Measurements from ENCODE around the gene TMEM87B. TPM values are rescaled to one million over a fixed set of nuclear protein-coding genes. Genes with fewer than 3 reads are reported as not detected.
"Not testable (repeated sequence)": the region's sequence is repeated elsewhere in the genome, so short reads cannot be mapped to it uniquely, and the experiment has no call there.

TMEM87B gene
- total and polyA plus RNA-seq, 11 donors, result 3.1 to 18.5 (median 7.9) TPM

DNA sequence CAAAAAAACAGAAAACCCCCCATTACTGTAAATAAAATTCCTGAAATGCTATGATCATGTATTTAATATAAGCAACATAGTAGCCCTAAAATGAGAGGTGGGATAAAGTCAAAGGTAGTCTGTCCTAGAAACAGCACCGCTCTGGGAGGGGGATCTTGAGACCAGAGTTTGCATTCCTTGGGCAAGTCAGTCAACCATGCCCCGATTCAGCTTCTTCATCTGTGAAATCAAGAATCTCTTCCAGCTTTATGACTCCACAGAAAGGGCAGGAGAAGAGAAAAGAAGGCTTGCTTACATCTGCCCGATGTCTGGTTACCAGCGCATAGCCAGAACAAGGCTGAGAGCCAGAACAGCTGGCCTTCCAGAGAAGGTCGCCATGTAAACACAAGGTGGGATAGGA, 81.0 kb downstream of the TMEM87B start:
- H3K9me3 ChIP-seq, result peaks cover 0 to 20% (median 0%) of the 10 kb centered on the region in 12 donors
- H3K27me3 ChIP-seq, result peaks cover 0 to 11% (median 0%) of the 10 kb centered on the region in 9 donors
- H3K36me3 ChIP-seq, result no peaks in the 10 kb centered on the region
- peaks cover 0 to 18% (median 4%) of the 10 kb centered on the region in 12 donors for H3K4me1 ChIP-seq
- no peak for ATAC-seq
- H3K4me3 ChIP-seq, result no peak overlapping the region
- no peak overlapping the region for H3K27ac ChIP-seq
- 93 to 97% (median 96%) methylated on average over 5 of the region's 5 CpGs for WGBS, 4 donors
- intact Hi-C loops (cut with DNase I), result loop anchor here in 1 of 10 donors (10.0 kb wide), 1 partner anchor 119 kb away; the partner anchor contains the start of gene ZC3H8
- DNase-seq, result no peak
- TF ChIP-seq CTCF (IDR thresholded peaks at IDR 0.05), result no peak
- TF ChIP-seq POLR2A (IDR thresholded peaks at IDR 0.05), result no peak

- intact Hi-C loops (cut with DNase I), result loop anchor here in 1 of 10 donors (10.0 kb wide), 1 partner anchor 117 kb away; the partner anchor contains the start of gene ZC3H8
- H3K4me3 ChIP-seq, result peak overlapping the region; percentile 26 to 74 (median 58)
- H3K36me3 ChIP-seq, result no peaks in the 10 kb centered on the region
- WGBS, 4 donors, result 16 to 33% (median 21%) methylated on average over 13 to 15 of the region's 15 CpGs
- TF ChIP-seq CTCF (IDR thresholded peaks at IDR 0.05) (no peak), POLR2A (IDR thresholded peaks at IDR 0.05) (no peak)
- H3K27me3 ChIP-seq, result peaks cover 0 to 11% (median 0%) of the 10 kb centered on the region in 9 donors
- no peak overlapping the region for H3K27ac ChIP-seq
- H3K9me3 ChIP-seq, result peaks cover 0 to 12% (median 0%) of the 10 kb centered on the region in 12 donors
- DNase-seq (peak in 1 of 5 donors; percentile 32), ATAC-seq (peak; percentile 15 to 37 (median 34))
- H3K4me1 ChIP-seq, result peaks cover 0 to 18% (median 4%) of the 10 kb centered on the region in 12 donors
Observed at GRCh38 chr2:112137516-112138158, 82.6 kb downstream of the TMEM87B start.

DNA sequence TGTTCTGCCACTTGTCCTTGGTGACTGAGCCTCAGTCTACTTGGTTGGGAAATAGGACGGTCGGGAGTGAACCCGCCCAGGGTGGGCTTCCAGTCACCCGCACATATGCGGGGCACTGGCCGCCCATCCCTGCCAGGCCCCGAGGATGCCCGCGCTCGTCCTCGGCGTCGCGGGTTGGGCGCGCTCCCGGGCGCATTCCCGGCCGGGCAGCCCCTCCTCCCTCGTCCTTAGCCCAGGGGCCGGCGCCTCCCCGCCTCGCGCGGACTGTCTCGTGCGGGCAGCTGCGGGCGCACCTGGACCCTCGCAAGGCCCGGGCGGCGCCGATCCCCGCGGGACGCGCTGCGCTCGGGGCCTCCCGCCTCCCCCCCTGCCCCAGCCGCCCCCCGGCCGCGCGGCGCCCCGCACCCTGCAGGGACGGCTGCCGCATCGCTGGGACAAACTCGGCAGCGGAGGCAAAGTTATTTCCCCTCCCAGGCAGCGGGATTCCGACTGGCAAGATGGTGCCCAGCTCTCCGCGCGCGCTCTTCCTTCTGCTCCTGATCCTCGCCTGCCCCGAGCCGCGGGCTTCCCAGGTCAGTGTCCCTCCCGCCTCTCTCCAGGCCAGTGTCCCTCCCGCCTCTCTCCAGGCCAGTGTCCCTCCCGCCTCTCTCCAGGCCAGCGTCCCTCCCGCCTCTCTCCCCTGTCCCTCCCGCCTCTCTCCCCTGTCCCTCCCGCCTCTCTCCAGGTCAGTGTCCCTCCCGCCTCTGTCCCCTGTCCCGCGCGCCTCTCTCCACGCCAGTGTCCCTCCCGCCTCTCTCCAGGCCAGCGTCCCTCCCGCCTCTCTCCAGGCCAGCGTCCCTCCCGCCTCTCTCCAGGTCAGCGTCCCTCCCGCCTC, 83.3 kb downstream of the TMEM87B start, which contains the start of gene FBLN7:
TSS of gene FBLN7 (plus strand) at position 227 of the 874 bp plus-strand sequence. CDS start at position 498, 271 bp downstream.
- H3K9me3 ChIP-seq, result peaks cover 0 to 5% (median 0%) of the 10 kb centered on the region in 12 donors
- no peak within 1 kb of the TSS for H3K27ac ChIP-seq
- H3K27me3 ChIP-seq, result peaks cover 0 to 11% (median 0%) of the 10 kb centered on the region in 9 donors
- peaks cover 0 to 18% (median 4%) of the 10 kb centered on the region in 12 donors for H3K4me1 ChIP-seq
- peak in 3 of 4 donors; percentile 26 to 49 (median 45) for ATAC-seq
- DNase-seq, result peak in 1 of 5 donors; percentile 73
- no peaks in the 10 kb centered on the region for H3K36me3 ChIP-seq
- WGBS, 4 donors, result 1 to 2% (median 1%) methylated on average over 26 to 84 of the region's 84 CpGs
- intact Hi-C loops (cut with DNase I), result loop anchor here in 1 of 10 donors (10.0 kb wide), 1 partner anchor 116 kb away; the partner anchor contains the start of gene ZC3H8
- TF ChIP-seq CTCF (IDR thresholded peaks at IDR 0.05) (no peak), POLR2A (IDR thresholded peaks at IDR 0.05) (no peak)
- peak within 1 kb of the TSS; percentile 26 to 74 (median 58) for H3K4me3 ChIP-seq

- intact Hi-C loops (cut with DNase I), result loop anchor here in 1 of 10 donors (10.0 kb wide), 1 partner anchor 116 kb away; the partner anchor contains the start of gene ZC3H8
- 1 to 11% (median 1%) methylated on average over 10 to 26 of the region's 32 CpGs for WGBS, 4 donors
- DNase-seq, H3K27ac ChIP-seq, ATAC-seq, H3K36me3 ChIP-seq, H3K9me3 ChIP-seq: not testable (repeated sequence)
- H3K4me1 ChIP-seq, result peaks cover 0 to 18% (median 4%) of the 10 kb centered on the region in 12 donors
- peak overlapping the region in 2 of 12 donors; percentile 54 to 74 for H3K4me3 ChIP-seq
- H3K27me3 ChIP-seq, result peaks cover 0 to 11% (median 0%) of the 10 kb centered on the region in 9 donors
Observed at GRCh38 chr2:112139033-112139614, 84.1 kb downstream of the TMEM87B start.

DNA sequence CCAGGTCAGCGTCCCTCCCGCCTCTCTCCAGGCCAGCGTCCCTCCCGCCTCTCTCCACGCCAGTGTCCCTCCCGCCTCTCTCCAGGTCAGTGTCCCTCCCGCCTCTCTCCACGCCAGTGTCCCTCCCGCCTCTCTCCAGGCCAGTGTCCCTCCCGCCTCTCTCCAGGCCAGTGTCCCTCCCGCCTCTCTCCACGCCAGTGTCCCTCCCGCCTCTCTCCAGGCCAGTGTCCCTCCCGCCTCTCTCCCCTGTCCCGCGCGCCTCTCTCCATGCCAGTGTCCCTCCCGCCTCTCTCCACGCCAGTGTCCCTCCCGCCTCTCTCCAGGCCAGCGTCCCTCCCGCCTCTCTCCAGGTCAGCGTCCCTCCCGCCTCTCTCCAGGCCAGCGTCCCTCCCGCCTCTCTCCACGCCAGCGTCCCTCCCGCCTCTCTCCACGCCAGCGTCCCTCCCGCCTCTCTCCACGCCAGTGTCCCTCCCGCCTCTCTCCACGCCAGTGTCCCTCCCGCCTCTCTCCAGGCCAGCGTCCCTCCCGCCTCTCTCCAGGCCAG, 84.7 kb downstream of the TMEM87B start:
- H3K9me3 ChIP-seq, H3K36me3 ChIP-seq, H3K27ac ChIP-seq, ATAC-seq, DNase-seq: not testable (repeated sequence)
- peaks cover 0 to 11% (median 0%) of the 10 kb centered on the region in 9 donors for H3K27me3 ChIP-seq
- peaks cover 0 to 18% (median 4%) of the 10 kb centered on the region in 12 donors for H3K4me1 ChIP-seq
- H3K4me3 ChIP-seq, result peak overlapping the region in 2 of 12 donors; percentile 33 to 50
- intact Hi-C loops (cut with DNase I), result loop anchor here in 2 of 10 donors (10.0 kb wide), 2 partner anchors 105 to 115 kb away; partner anchors contain the start of gene ZC3H8 (in 1 of the 2)
- 1 to 27% (median 2%) methylated on average over 29 to 38 of the region's 38 CpGs for WGBS, 4 donors

Measured in heart left ventricle (tissue), 16 donors.